ENCODE results near the gene RBMS1.
A peak's percentile ranks its signal among the peaks of the same experiment; 100 is the strongest.

RBMS1 gene

GRCh38 chr2:160298960-160299359, 194.6 kb downstream of the RBMS1 start:
- no peak for DNase-seq

GRCh38 chr2:160295519-160296207, 197.9 kb downstream of the RBMS1 start:
- DNase-seq: no peak

GRCh38 chr2:160294889-160295288, 198.7 kb downstream of the RBMS1 start:
- no peak for DNase-seq

- DNase-seq: peak; percentile 90
Observed at GRCh38 chr2:160294339-160294803, 199.2 kb downstream of the RBMS1 start.

GRCh38 chr2:160293391-160294091, 200.1 kb downstream of the RBMS1 start:
- no peak for DNase-seq

- no peak for DNase-seq
Observed at GRCh38 chr2:160292225-160292624, 201.4 kb downstream of the RBMS1 start.

- no peak for DNase-seq
Observed at GRCh38 chr2:160291382-160291781, 202.2 kb downstream of the RBMS1 start.

- DNase-seq: no peak
Observed at GRCh38 chr2:160290598-160290997, 203.0 kb downstream of the RBMS1 start.

GRCh38 chr2:160289831-160290230, 203.8 kb downstream of the RBMS1 start:
- DNase-seq: no peak

GRCh38 chr2:160289126-160289525, 204.5 kb downstream of the RBMS1 start:
- no peak for DNase-seq

GRCh38 chr2:160288324-160288723, 205.3 kb downstream of the RBMS1 start:
- no peak for DNase-seq

- DNase-seq: no peak
Observed at GRCh38 chr2:160287476-160287875, 206.1 kb downstream of the RBMS1 start.

- DNase-seq: no peak
Observed at GRCh38 chr2:160286551-160286950, 207.1 kb downstream of the RBMS1 start.

GRCh38 chr2:160283675-160284074, 209.9 kb downstream of the RBMS1 start:
- no peak for DNase-seq

- no peak for DNase-seq
Observed at GRCh38 chr2:160282063-160282580, 211.5 kb downstream of the RBMS1 start.

- DNase-seq: no peak
Observed at GRCh38 chr2:160281213-160281612, 212.4 kb downstream of the RBMS1 start.

GRCh38 chr2:160279813-160280465, 213.7 kb downstream of the RBMS1 start:
- peak; percentile 57 for DNase-seq

GRCh38 chr2:160278879-160279177, 214.8 kb downstream of the RBMS1 start:
- no peak for DNase-seq

GRCh38 chr2:160278101-160278878, 215.3 kb downstream of the RBMS1 start:
- no peak for DNase-seq

- DNase-seq: no peak
Observed at GRCh38 chr2:160277151-160277550, 216.5 kb downstream of the RBMS1 start.

- no peak for DNase-seq
Observed at GRCh38 chr2:160275656-160276055, 218.0 kb downstream of the RBMS1 start.

GRCh38 chr2:160271171-160272086, 222.2 kb downstream of the RBMS1 start:
- DNase-seq: no peak
